ENCODE results near the gene RSPO1. TPM values are rescaled to one million over a fixed set of nuclear protein-coding genes. Genes with fewer than 3 reads are reported as not detected.

The RSPO1 gene
- not detected in 2 replicates for total RNA-seq

GRCh38 chr1:37634244-37634991, at the start of gene RSPO1:
Gene RSPO1 (minus strand): TSS chr1:37634892. CDS start chr1:37629661, 5,231 bp downstream.

GRCh38 chr1:37595440-37596181, 39.1 kb downstream of the RSPO1 start, which contains the start of gene GNL2:
Gene GNL2 (minus strand): TSS chr1:37595937. CDS start chr1:37595822, 115 bp downstream.

Other genes starting within 250 kb of the RSPO1 start
- gene ZC3H12A, start 160.3 kb downstream of the RSPO1 start, total RNA-seq, result 3.1 and 5.8 TPM in 2 replicates
- 37.0 and 47.2 TPM in 2 replicates for gene MEAF6, start 120.1 kb downstream of the RSPO1 start, total RNA-seq
- 14.4 and 14.8 TPM in 2 replicates for gene SNIP1, start 80.6 kb downstream of the RSPO1 start, total RNA-seq
- gene DNALI1, start 78.0 kb downstream of the RSPO1 start, total RNA-seq, result 1.5 and 3.1 TPM in 2 replicates
- 84.1 and 88.0 TPM in 2 replicates for gene GNL2, start 39.0 kb downstream of the RSPO1 start, total RNA-seq
- gene CDCA8, start 57.6 kb upstream of the RSPO1 start, total RNA-seq, result 4.8 and 10.1 TPM in 2 replicates
- not detected in 2 replicates for gene EPHA10, start 130.2 kb upstream of the RSPO1 start, total RNA-seq
- gene MANEAL, start 159.0 kb upstream of the RSPO1 start, total RNA-seq, result 0.75 and 0.90 TPM in 2 replicates
- 10.0 and 10.2 TPM in 2 replicates for gene C1orf122, start 172.9 kb upstream of the RSPO1 start, total RNA-seq
- 19.1 and 22.7 TPM in 2 replicates for gene YRDC, start 173.3 kb upstream of the RSPO1 start, total RNA-seq
- 1.7 and 3.2 TPM in 2 replicates for gene MTF1, start 224.7 kb upstream of the RSPO1 start, total RNA-seq

All from endothelial cell of coronary artery (primary cell).